A673 (cell line): Measurements from ENCODE around the gene CDH23.

Source experiments
- EZH2 ChIP-seq: fragments of 200-600 bp; sonication (generic); IDR thresholded peaks from 2 replicates; pipeline ENCODE4 v1.6.1; 2017; ENCODE audit warnings: borderline replicate concordance, low read depth, mild to moderate bottlenecking, mixed read lengths, antibody characterized with exemption, low read length; ENCODE audit not compliant: poor library complexity, severe bottlenecking
- TF ChIP-seq, protein P1 (sequence below): fragments of 300-800, 200-600 bp; sonication (generic); conservative IDR thresholded peaks from 2 replicates; pipeline ENCODE4 v1.5.1; 2017; ENCODE audit warnings: low read depth, mild to moderate bottlenecking, antibody characterized with exemption, low read length, moderate library complexity, mixed read lengths

DNA sequence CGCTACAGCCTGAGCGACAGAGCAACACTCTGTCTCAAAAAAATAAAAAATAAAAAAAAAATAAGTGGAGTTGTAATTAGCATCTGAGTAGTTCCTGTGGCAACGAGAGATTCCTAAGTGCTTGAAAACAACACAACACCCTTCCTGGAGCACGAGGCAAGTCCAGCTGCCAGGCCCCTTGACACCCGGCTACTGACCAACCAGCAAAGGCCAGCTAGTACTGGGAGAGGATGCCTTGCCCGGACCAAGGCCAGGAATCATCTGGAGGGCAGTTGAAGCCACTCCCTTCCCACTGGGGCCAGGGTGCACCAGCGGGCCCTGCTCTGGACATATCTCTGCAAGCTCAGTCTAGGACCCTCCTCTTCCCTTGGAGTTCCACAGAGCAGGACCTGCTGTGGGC lies 322.3 kb downstream of the CDH23 start:
- TF ChIP-seq, protein P1, sequence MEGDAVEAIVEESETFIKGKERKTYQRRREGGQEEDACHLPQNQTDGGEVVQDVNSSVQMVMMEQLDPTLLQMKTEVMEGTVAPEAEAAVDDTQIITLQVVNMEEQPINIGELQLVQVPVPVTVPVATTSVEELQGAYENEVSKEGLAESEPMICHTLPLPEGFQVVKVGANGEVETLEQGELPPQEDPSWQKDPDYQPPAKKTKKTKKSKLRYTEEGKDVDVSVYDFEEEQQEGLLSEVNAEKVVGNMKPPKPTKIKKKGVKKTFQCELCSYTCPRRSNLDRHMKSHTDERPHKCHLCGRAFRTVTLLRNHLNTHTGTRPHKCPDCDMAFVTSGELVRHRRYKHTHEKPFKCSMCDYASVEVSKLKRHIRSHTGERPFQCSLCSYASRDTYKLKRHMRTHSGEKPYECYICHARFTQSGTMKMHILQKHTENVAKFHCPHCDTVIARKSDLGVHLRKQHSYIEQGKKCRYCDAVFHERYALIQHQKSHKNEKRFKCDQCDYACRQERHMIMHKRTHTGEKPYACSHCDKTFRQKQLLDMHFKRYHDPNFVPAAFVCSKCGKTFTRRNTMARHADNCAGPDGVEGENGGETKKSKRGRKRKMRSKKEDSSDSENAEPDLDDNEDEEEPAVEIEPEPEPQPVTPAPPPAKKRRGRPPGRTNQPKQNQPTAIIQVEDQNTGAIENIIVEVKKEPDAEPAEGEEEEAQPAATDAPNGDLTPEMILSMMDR: no peak
- TF ChIP-seq EZH2: no peak
